Caco-2 (cell line): ENCODE results near the gene CACNA1B. TPM values are rescaled to one million over a fixed set of nuclear protein-coding genes. Genes with fewer than 3 reads are reported as not detected.

Experiments
- BruUV-seq: library from RNA; stranded (reverse); fragments of 400-500 nt; replicated peaks from 2 replicates; lab custom pipeline; 2021; lab: Mats Ljungman, UMichigan
- CTCF ChIA-PET: fragments of 300-600 bp; sonication (Branson Sonifier 250); formaldehyde crosslinking; loops from one replicate; lab custom pipeline; 2022; ENCODE audit warnings: antibody characterized with exemption; lab: Charles Lee
- POLR2A ChIA-PET: fragments of 300-600 bp; sonication (Branson Sonifier 250); formaldehyde crosslinking; loops from one replicate; lab custom pipeline; 2022; ENCODE audit warnings: antibody characterized with exemption; lab: Charles Lee
- DNase-seq, 2 experiments: peaks; one replicate each; pipeline versions ENCODE4 v3.0.0 to v3.0.0-alpha.2; 2020 to 2022
- H3K27me3 ChIP-seq: replicated peaks from 2 replicates; pipeline ENCODE4 v1.6.0; 2011; ENCODE audit warnings: low read length; ENCODE audit not compliant: control insufficient read depth, insufficient read depth
- H3K36me3 ChIP-seq: 2 replicates; pipeline ENCODE4 v1.5.1; 2011; ENCODE audit warnings: low read length; ENCODE audit not compliant: control insufficient read depth, insufficient read depth
- H3K4me1 ChIP-seq: fragments of 250-450 bp; sonication (Bioruptor Pico); 2 replicates; pipeline ENCODE4 v1.5.1; 2020; ENCODE audit warnings: mild to moderate bottlenecking
- H3K4me3 ChIP-seq: 2 replicates; pipeline ENCODE4 v1.5.1; 2011; ENCODE audit warnings: low read depth, mild to moderate bottlenecking, control low read depth, low read length
- H3K9me3 ChIP-seq: fragments of 250-450 bp; sonication (Bioruptor Pico); 2 replicates; pipeline ENCODE4 v1.5.1; 2020; ENCODE audit warnings: mild to moderate bottlenecking, moderate library complexity
- H3K27ac Mint-ChIP-seq: one replicate; pipeline ENCODE4 v1.8.0; 2022; ENCODE audit warnings: mixed read lengths; ENCODE audit not compliant: unreplicated experiment
- H3K27me3 Mint-ChIP-seq: one replicate; pipeline ENCODE4 v1.8.0; 2022; ENCODE audit warnings: mixed read lengths; ENCODE audit not compliant: insufficient read depth, unreplicated experiment
- H3K36me3 Mint-ChIP-seq: one replicate; pipeline ENCODE4 v1.8.0; 2022; ENCODE audit warnings: mild to moderate bottlenecking, mixed read lengths; ENCODE audit not compliant: insufficient read depth, unreplicated experiment
- H3K4me1 Mint-ChIP-seq: one replicate; pipeline ENCODE4 v1.8.0; 2022; ENCODE audit warnings: low read depth, mixed read lengths; ENCODE audit not compliant: unreplicated experiment
- H3K4me3 Mint-ChIP-seq: one replicate; pipeline ENCODE4 v1.8.0; 2022; ENCODE audit warnings: mild to moderate bottlenecking, moderate library complexity, mixed read lengths; ENCODE audit not compliant: unreplicated experiment
- H3K9me3 Mint-ChIP-seq: one replicate; pipeline ENCODE4 v1.8.0; 2022; ENCODE audit warnings: mixed read lengths; ENCODE audit not compliant: unreplicated experiment
- intact Hi-C: fragments of 100-400 bp; cut with micrococcal nuclease; formaldehyde crosslinking; loops from one replicate; pipeline ENCODE4 v1.10.0; 2022; ENCODE audit not compliant: unreplicated experiment
- total RNA-seq: library from RNA; stranded (reverse); gene quantifications from 2 replicates; pipeline ENCODE4 v1.2.3, GENCODE V29; 2022
- TF ChIP-seq, protein P1 (sequence below), 2 experiments: fragments of 200-600 bp in 1 of 2; IDR thresholded peaks; 1 replicate in 1 of 2; 2 replicates in 1 of 2; pipeline versions ENCODE4 v1.5.1 to v1.8.0; 2011 to 2022; ENCODE audit warnings: antibody characterized with exemption in 1 of 2, control low read depth in 1 of 2, inconsistent platforms in 1 of 2, low read depth in 1 of 2, low read length in 1 of 2, mild to moderate bottlenecking in 1 of 2, moderate library complexity in 1 of 2; ENCODE audit not compliant: insufficient read depth in 1 of 2, severe bottlenecking in 1 of 2, unreplicated experiment in 1 of 2

CACNA1B gene
- total RNA-seq, 1 experiment from 2014 or later, result 0.11 TPM

DNA sequence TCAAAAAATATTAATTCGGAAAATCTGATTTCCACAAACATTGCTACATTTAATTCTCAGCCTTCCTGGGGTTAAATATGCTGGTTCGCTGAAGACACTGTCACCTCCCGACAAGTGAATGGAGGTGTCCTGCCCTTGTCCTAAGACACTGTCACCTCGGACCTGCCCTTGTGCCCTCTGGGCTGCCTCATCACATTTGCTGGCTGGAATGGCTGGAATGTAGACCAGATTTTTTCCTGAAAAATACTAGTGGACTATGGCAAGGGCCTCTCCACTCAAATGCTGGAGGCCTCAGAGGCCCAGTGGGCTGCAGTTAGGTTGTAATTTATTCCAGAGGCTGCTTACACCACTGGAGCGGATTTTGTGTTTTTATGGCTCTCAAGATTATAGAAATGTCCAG lies 28.2 kb downstream of the CACNA1B start:
- Mint-ChIP-seq H3K36me3 (no peaks in the 10 kb centered on the region), H3K27ac (no peak overlapping the region), H3K4me1 (no peaks in the 10 kb centered on the region), H3K27me3 (peaks cover 12% of the 10 kb centered on the region), H3K9me3 (no peaks in the 10 kb centered on the region), H3K4me3 (no peak overlapping the region)
- POLR2A ChIA-PET, result no interaction called here
- no peak overlapping the region for H3K4me3 ChIP-seq
- BruUV-seq, result no TSS peak
- CTCF ChIA-PET, result no interaction called here
- intact Hi-C loops, result no loop called here
- H3K27me3 ChIP-seq, result no peaks in the 10 kb centered on the region
- TF ChIP-seq, protein P1, sequence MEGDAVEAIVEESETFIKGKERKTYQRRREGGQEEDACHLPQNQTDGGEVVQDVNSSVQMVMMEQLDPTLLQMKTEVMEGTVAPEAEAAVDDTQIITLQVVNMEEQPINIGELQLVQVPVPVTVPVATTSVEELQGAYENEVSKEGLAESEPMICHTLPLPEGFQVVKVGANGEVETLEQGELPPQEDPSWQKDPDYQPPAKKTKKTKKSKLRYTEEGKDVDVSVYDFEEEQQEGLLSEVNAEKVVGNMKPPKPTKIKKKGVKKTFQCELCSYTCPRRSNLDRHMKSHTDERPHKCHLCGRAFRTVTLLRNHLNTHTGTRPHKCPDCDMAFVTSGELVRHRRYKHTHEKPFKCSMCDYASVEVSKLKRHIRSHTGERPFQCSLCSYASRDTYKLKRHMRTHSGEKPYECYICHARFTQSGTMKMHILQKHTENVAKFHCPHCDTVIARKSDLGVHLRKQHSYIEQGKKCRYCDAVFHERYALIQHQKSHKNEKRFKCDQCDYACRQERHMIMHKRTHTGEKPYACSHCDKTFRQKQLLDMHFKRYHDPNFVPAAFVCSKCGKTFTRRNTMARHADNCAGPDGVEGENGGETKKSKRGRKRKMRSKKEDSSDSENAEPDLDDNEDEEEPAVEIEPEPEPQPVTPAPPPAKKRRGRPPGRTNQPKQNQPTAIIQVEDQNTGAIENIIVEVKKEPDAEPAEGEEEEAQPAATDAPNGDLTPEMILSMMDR (IDR thresholded peaks at IDR 0.05; ENCODE audit: insufficient read depth in 1 of 2, low read depth in 1 of 2, low read length in 1 of 2, severe bottlenecking in 1 of 2, unreplicated experiment in 1 of 2), result no peak
- no peaks in the 10 kb centered on the region for H3K9me3 ChIP-seq
- 0 out of 2 replicates have a peak, but pooled peaks cover 3% of the 10 kb centered on the region for H3K4me1 ChIP-seq
- H3K36me3 ChIP-seq, result no peaks in the 10 kb centered on the region
- peak; percentile 32 to 57 for DNase-seq

DNA sequence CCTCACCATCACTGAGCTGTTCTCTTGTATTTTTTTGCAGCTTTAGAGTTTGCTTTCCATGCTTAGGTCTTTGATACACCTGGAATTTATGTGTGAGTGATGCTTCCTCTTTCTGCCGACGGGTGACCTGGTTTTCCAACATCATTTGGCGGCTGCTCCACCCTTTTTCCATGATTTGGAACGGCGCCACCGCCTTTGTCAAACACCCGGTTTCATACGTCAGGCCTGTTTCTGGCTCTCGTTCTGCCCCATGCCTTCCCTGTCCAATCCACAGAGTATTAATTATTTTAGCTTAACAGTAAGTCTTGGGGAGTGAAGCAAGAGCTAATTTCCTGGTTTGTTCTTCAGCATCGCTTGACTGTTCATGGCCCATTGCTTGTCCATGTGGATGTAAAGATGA lies 30.2 kb downstream of the CACNA1B start:
- DNase-seq, result no peak
- ChIA-PET POLR2A (no interaction called here), CTCF (no interaction called here)
- Histone ChIP-seq H3K27me3 (no peaks in the 10 kb centered on the region), H3K4me1 (0 out of 2 replicates have a peak, but pooled peaks cover 3% of the 10 kb centered on the region), H3K4me3 (no peak overlapping the region), H3K36me3 (no peaks in the 10 kb centered on the region), H3K9me3 (no peaks in the 10 kb centered on the region)
- H3K27ac Mint-ChIP-seq, result no peak overlapping the region
- intact Hi-C loops, result no loop called here
- no peaks in the 10 kb centered on the region for H3K9me3 Mint-ChIP-seq
- no peak overlapping the region for H3K4me3 Mint-ChIP-seq
- H3K4me1 Mint-ChIP-seq, result no peaks in the 10 kb centered on the region
- no TSS peak for BruUV-seq
- no peaks in the 10 kb centered on the region for H3K36me3 Mint-ChIP-seq
- TF ChIP-seq, protein P1 (IDR thresholded peaks at IDR 0.05; ENCODE audit: insufficient read depth in 1 of 2, low read depth in 1 of 2, low read length in 1 of 2, severe bottlenecking in 1 of 2, unreplicated experiment in 1 of 2), result no peak
- H3K27me3 Mint-ChIP-seq, result peaks cover 12% of the 10 kb centered on the region

DNA sequence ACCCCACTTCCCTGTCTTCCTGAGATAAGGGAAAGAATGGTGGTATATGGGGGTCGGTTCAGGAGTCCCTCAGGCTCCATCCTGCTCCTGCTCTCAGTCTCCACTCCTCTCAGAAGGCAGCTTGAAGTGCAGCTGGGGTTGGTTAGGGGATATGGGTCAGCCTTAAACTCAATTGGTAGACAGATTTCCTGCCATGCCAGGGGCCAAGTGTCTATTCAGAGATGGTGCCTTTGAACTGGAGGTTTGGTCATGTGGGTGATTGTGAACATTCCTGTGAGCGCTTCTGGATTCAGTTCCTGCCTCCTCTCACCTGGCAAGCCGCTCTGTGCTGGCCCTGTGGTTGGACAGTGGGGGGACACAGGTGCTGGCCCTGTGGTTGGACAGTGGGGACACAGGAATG lies 35.1 kb downstream of the CACNA1B start:
- TF ChIP-seq, protein P1 (IDR thresholded peaks at IDR 0.05; ENCODE audit: insufficient read depth in 1 of 2, low read depth in 1 of 2, low read length in 1 of 2, severe bottlenecking in 1 of 2, unreplicated experiment in 1 of 2), result no peak
- Mint-ChIP-seq H3K36me3 (no peaks in the 10 kb centered on the region), H3K27me3 (peaks cover 11% of the 10 kb centered on the region), H3K9me3 (no peaks in the 10 kb centered on the region), H3K27ac (no peak overlapping the region), H3K4me1 (no peaks in the 10 kb centered on the region), H3K4me3 (no peak overlapping the region)
- ChIA-PET CTCF (no interaction called here), POLR2A (no interaction called here)
- Histone ChIP-seq H3K4me1 (no peaks in the 10 kb centered on the region), H3K9me3 (no peaks in the 10 kb centered on the region), H3K27me3 (no peaks in the 10 kb centered on the region), H3K4me3 (no peak overlapping the region), H3K36me3 (no peaks in the 10 kb centered on the region)
- intact Hi-C loops, result no loop called here
- no TSS peak for BruUV-seq
- no peak for DNase-seq
